Left lung (tissue), 10 donors: Measurements from ENCODE around the gene MEST. TPM values are rescaled to one million over a fixed set of nuclear protein-coding genes. Genes with fewer than 3 reads are reported as not detected.
A peak's percentile ranks its signal among the peaks of the same experiment; 100 is the strongest.
"Not testable (repeated sequence)": the region's sequence is repeated elsewhere in the genome, so short reads cannot be mapped to it uniquely, and the experiment has no call there.

Experiments
- ATAC-seq: fragments of 200-7000 bp; cut with Tn5 transposase; one replicate; pipeline ENCODE4 v1.9.1; 2020; ENCODE audit warnings: moderate library complexity
- DNase-seq, 4 donors: peaks; one replicate each; pipeline ENCODE4 v3.0.0-alpha.2; 2013 to 2020
- H3K27ac ChIP-seq, 2 donors: fragments of 200-600 bp; sonication (generic) in 1 of 2; one replicate each; pipeline versions ENCODE4 v1.5.0 to v1.8.0; 2020 to 2021
- H3K27me3 ChIP-seq, 2 donors: fragments of 200-600 bp; sonication (generic) in 1 of 2; one replicate each; pipeline versions ENCODE4 v1.5.0 to v1.8.0; 2020 to 2021
- H3K36me3 ChIP-seq, 2 donors: fragments of 200-600 bp; sonication (generic) in 1 of 2; one replicate each; pipeline versions ENCODE4 v1.5.0 to v1.8.0; 2020 to 2021
- H3K4me1 ChIP-seq, 2 donors: fragments of 200-600 bp; one replicate each; pipeline ENCODE4 v1.8.0; 2021
- H3K4me3 ChIP-seq, 2 donors: fragments of 200-600 bp; sonication (generic) in 1 of 2; one replicate each; pipeline versions ENCODE4 v1.5.0 to v1.8.0; 2020 to 2021; ENCODE audit warnings: mild to moderate bottlenecking in 1 of 2
- H3K9me3 ChIP-seq, 2 donors: fragments of 200-600 bp; sonication (generic) in 1 of 2; one replicate each; pipeline versions ENCODE4 v1.5.0 to v1.8.0; 2020 to 2021
- intact Hi-C, 2 donors: fragments of 100-400 bp; cut with DNase I; formaldehyde crosslinking; loops; one replicate each; pipeline versions ENCODE4 v1.11.2 to v1.14.2; 2022
- polyA plus RNA-seq, 6 donors: library from polyadenylated mRNA; unstranded; fragments of 120-200 nt; gene quantifications; one replicate each; pipeline ENCODE4 v1.2.1, GENCODE V29; 2013; ENCODE audit not compliant: insufficient read length in 6 of 6
- total RNA-seq, 2 donors: library from RNA; stranded (reverse); fragmentation: NEBNext Ultra II Directional; extraction: Animal tissue kit (Norgen Biotek cat#: 25700); gene quantifications; one replicate each; pipeline ENCODE4 v1.2.1, GENCODE V29; 2021
- TF ChIP-seq, protein P1 (sequence below), 2 donors: fragments of 200-600 bp; sonication (generic) in 1 of 2; IDR thresholded peaks; one replicate each; pipeline versions ENCODE4 v1.5.0 to v1.8.0; 2021; ENCODE audit warnings: antibody characterized with exemption in 2 of 2
- donor health status: DM: no; HTN: yes; CAD: no.
- donor health status: DM: no; HTN: no; CAD: no.

The MEST gene
- total and polyA plus RNA-seq, 8 donors = 101 to 451 (median 401) TPM

DNA sequence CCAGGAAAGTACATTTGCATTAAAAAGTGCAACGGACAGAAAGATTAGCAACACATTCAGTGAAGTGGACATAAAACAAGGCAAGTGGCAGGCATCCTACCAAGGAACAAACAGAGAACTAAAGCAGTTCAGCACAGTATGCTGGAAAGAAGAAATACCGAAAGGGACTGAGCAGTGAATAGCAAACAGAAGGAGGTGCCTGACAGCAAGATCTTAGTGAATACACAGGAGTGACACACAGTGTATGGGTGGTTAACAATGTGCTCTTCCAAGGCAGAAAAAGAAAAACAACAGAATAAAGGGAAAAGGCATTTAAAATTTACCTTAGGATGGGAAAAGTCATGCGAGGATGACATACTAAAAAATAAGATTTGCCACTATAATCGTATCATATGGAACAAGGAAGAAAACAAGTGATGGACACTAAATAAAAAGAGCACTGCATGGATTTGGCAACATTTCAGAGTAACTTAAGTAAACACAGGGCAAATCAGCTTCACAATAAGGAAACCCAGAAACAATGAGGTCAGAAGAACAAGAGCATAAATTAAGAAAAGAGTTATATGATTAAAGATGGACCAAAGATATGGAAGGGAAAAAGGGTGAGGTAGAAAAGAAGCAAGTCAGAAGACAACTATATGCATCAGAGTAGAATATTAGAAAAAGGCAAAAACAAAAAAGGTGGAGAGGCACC, 29.5 kb downstream of the MEST start:
- DNase-seq = peak in 1 of 4 donors; percentile 5
- Histone ChIP-seq H3K27me3 (no peaks in the 10 kb centered on the region), H3K36me3 (peaks cover 0 to 17% of the 10 kb centered on the region in 2 donors), H3K9me3 (no peaks in the 10 kb centered on the region), H3K4me1 (no peaks in the 10 kb centered on the region), H3K27ac (no peak overlapping the region), H3K4me3 (no peak overlapping the region)
- intact Hi-C loops = no loop called here
- ATAC-seq = no peak
- TF ChIP-seq, protein P1, sequence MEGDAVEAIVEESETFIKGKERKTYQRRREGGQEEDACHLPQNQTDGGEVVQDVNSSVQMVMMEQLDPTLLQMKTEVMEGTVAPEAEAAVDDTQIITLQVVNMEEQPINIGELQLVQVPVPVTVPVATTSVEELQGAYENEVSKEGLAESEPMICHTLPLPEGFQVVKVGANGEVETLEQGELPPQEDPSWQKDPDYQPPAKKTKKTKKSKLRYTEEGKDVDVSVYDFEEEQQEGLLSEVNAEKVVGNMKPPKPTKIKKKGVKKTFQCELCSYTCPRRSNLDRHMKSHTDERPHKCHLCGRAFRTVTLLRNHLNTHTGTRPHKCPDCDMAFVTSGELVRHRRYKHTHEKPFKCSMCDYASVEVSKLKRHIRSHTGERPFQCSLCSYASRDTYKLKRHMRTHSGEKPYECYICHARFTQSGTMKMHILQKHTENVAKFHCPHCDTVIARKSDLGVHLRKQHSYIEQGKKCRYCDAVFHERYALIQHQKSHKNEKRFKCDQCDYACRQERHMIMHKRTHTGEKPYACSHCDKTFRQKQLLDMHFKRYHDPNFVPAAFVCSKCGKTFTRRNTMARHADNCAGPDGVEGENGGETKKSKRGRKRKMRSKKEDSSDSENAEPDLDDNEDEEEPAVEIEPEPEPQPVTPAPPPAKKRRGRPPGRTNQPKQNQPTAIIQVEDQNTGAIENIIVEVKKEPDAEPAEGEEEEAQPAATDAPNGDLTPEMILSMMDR (IDR thresholded peaks at IDR 0.05) = no peak

DNA sequence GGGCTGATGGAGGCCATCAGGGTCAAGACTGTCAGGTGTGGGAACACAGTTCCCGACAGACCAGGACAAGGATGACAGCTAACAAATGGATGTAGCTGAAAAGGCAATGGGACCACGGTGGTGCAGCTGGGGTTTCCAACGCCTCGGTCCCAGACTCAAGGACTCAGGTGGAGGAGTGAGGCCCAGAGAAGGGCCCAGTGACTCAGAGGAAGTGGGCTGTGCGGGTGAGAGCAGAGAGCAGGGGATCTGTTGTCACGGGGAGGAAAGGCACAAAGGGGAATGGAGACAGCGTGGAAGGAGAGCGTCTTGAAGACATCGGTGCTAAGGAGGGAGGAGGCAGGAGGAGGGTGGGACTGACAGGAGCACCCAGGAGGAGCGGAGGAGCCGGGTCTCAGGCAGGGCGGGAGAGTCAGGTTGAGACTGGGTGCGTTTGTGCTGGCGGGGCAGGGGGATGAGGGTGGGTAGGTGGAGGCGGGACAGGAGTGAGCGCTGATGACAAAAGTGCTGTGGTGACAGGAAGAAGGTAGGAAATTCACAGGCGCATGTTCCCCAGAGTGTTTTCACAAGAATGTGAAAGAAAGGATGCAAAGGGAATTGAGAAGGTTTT, 31.7 kb downstream of the MEST start:
- H3K4me1 ChIP-seq, H3K9me3 ChIP-seq, DNase-seq, intact Hi-C loops, H3K4me3 ChIP-seq, H3K27ac ChIP-seq, ATAC-seq, H3K27me3 ChIP-seq: not testable (repeated sequence)
- H3K36me3 ChIP-seq = peaks cover 0 to 17% of the 10 kb centered on the region in 2 donors

DNA sequence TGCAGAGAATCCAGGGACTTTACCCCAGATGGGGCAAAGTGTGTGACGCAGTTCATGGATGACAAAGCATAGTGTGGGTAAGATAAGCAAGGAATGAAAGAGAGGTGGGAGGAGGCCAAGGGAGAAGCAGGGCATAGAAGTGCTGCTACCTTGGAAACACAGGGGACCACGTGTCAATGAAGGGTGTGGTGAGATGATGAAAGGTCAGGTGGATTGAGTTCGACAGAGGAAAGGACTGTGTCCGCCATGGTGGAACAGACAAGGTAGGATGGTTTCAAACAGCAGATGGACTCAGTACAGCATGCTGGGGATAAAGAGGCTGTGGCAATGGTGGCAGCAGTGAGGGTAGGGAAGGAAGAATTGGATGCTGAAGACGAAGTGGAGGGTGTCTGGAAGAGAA, 32.7 kb downstream of the MEST start:
- H3K9me3 ChIP-seq = no peaks in the 10 kb centered on the region
- no peaks in the 10 kb centered on the region for H3K27me3 ChIP-seq
- no peak overlapping the region for H3K27ac ChIP-seq
- no peak for DNase-seq
- peaks cover 0 to 17% of the 10 kb centered on the region in 2 donors for H3K36me3 ChIP-seq
- TF ChIP-seq, protein P1 (IDR thresholded peaks at IDR 0.05) = no peak
- intact Hi-C loops = no loop called here
- H3K4me3 ChIP-seq = no peak overlapping the region
- no peak for ATAC-seq
- H3K4me1 ChIP-seq = no peaks in the 10 kb centered on the region

GRCh38 chr7:130527752-130528355, 36.0 kb downstream of the MEST start:
- H3K27ac ChIP-seq, intact Hi-C loops: not testable (repeated sequence)

DNA sequence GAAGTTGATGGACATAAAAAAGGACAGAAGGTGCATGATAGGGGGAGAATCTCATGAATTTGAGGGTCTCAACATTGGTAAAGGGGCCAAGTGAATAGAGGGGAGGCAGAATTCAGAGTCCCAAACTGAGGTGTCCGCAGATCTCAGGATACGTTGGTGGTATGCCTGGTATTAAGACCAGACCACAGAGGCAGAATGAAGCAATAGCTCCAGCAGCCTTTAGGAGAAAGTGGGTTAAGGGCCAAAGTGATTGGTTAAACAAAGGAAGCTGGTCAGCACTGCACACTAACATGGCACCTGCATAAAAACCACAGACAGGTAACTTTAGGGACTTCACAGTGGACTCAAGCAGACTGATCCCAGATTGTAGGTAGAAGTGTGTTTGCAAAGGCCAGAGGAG, 37.5 kb downstream of the MEST start:
- no peak overlapping the region for H3K27ac ChIP-seq
- DNase-seq = no peak
- ATAC-seq = no peak
- H3K9me3 ChIP-seq = no peaks in the 10 kb centered on the region
- no peaks in the 10 kb centered on the region for H3K27me3 ChIP-seq
- TF ChIP-seq, protein P1 (IDR thresholded peaks at IDR 0.05) = no peak
- intact Hi-C loops = no loop called here
- H3K4me3 ChIP-seq = no peak overlapping the region
- H3K4me1 ChIP-seq = no peaks in the 10 kb centered on the region
- H3K36me3 ChIP-seq = peaks cover 0 to 14% of the 10 kb centered on the region in 2 donors

More at GRCh38 chr7:130527752-130528355, 36.0 kb downstream of the MEST start:
- not testable (repeated sequence) for H3K4me3 ChIP-seq, DNase-seq, H3K4me1 ChIP-seq, H3K27me3 ChIP-seq, H3K9me3 ChIP-seq, ATAC-seq
- peaks cover 0 to 25% of the 10 kb centered on the region in 2 donors for H3K36me3 ChIP-seq

GRCh38 chr7:130537894-130538293, 46.0 kb downstream of the MEST start:
- H3K9me3 ChIP-seq, intact Hi-C loops, H3K27me3 ChIP-seq, H3K4me3 ChIP-seq, H3K36me3 ChIP-seq, ATAC-seq, H3K4me1 ChIP-seq, H3K27ac ChIP-seq, DNase-seq: not testable (repeated sequence)

GRCh38 chr7:130541287-130541686, 49.4 kb downstream of the MEST start:
- H3K4me1 ChIP-seq, H3K4me3 ChIP-seq, H3K27me3 ChIP-seq, DNase-seq, ATAC-seq, intact Hi-C loops, H3K27ac ChIP-seq, H3K9me3 ChIP-seq, H3K36me3 ChIP-seq: not testable (repeated sequence)

DNA sequence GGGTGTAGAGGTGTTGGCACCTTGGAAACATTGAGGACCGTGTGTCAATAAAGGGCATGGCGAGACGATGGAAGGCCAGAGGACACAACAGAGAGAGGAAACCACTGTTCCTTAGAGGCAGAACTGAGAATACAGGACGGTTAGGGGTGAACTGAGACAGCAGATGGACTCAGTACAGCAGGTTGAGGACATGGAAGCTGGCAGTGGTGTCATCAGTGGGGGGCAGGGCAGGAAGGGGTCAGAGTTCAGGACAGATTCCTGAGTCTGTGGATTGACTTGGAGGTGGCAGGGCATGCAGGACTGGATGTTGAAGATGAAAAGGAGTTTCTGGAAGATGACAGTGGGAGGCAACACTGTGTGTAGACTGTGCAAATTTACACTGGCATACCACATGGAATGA, 50.4 kb downstream of the MEST start:
- H3K4me3 ChIP-seq, H3K27me3 ChIP-seq, H3K36me3 ChIP-seq, DNase-seq, H3K9me3 ChIP-seq, ATAC-seq, H3K27ac ChIP-seq, intact Hi-C loops, H3K4me1 ChIP-seq: not testable (repeated sequence)
